Caco-2 (cell line): ENCODE results near the gene C1orf21. TPM values are rescaled to one million over a fixed set of nuclear protein-coding genes. Genes with fewer than 3 reads are reported as not detected.

ENCODE experiments used
- BruUV-seq: library from RNA; stranded (reverse); fragments of 400-500 nt; replicated peaks from 2 replicates; lab custom pipeline; 2021; lab: Mats Ljungman, UMichigan
- CTCF ChIA-PET: fragments of 300-600 bp; sonication (Branson Sonifier 250); formaldehyde crosslinking; loops from one replicate; lab custom pipeline; 2022; ENCODE audit warnings: antibody characterized with exemption; lab: Charles Lee
- POLR2A ChIA-PET: fragments of 300-600 bp; sonication (Branson Sonifier 250); formaldehyde crosslinking; loops from one replicate; lab custom pipeline; 2022; ENCODE audit warnings: antibody characterized with exemption; lab: Charles Lee
- DNase-seq, 2 experiments: peaks; one replicate each; pipeline versions ENCODE4 v3.0.0 to v3.0.0-alpha.2; 2020 to 2022
- H3K27me3 ChIP-seq: replicated peaks from 2 replicates; pipeline ENCODE4 v1.6.0; 2011; ENCODE audit warnings: low read length; ENCODE audit not compliant: control insufficient read depth, insufficient read depth
- H3K36me3 ChIP-seq: 2 replicates; pipeline ENCODE4 v1.5.1; 2011; ENCODE audit warnings: low read length; ENCODE audit not compliant: control insufficient read depth, insufficient read depth
- H3K4me1 ChIP-seq: fragments of 250-450 bp; sonication (Bioruptor Pico); 2 replicates; pipeline ENCODE4 v1.5.1; 2020; ENCODE audit warnings: mild to moderate bottlenecking
- H3K4me3 ChIP-seq: 2 replicates; pipeline ENCODE4 v1.5.1; 2011; ENCODE audit warnings: low read depth, mild to moderate bottlenecking, control low read depth, low read length
- H3K9me3 ChIP-seq: fragments of 250-450 bp; sonication (Bioruptor Pico); 2 replicates; pipeline ENCODE4 v1.5.1; 2020; ENCODE audit warnings: mild to moderate bottlenecking, moderate library complexity
- H3K27ac Mint-ChIP-seq: one replicate; pipeline ENCODE4 v1.8.0; 2022; ENCODE audit warnings: mixed read lengths; ENCODE audit not compliant: unreplicated experiment
- H3K27me3 Mint-ChIP-seq: one replicate; pipeline ENCODE4 v1.8.0; 2022; ENCODE audit warnings: mixed read lengths; ENCODE audit not compliant: insufficient read depth, unreplicated experiment
- H3K36me3 Mint-ChIP-seq: one replicate; pipeline ENCODE4 v1.8.0; 2022; ENCODE audit warnings: mild to moderate bottlenecking, mixed read lengths; ENCODE audit not compliant: insufficient read depth, unreplicated experiment
- H3K4me1 Mint-ChIP-seq: one replicate; pipeline ENCODE4 v1.8.0; 2022; ENCODE audit warnings: low read depth, mixed read lengths; ENCODE audit not compliant: unreplicated experiment
- H3K4me3 Mint-ChIP-seq: one replicate; pipeline ENCODE4 v1.8.0; 2022; ENCODE audit warnings: mild to moderate bottlenecking, moderate library complexity, mixed read lengths; ENCODE audit not compliant: unreplicated experiment
- H3K9me3 Mint-ChIP-seq: one replicate; pipeline ENCODE4 v1.8.0; 2022; ENCODE audit warnings: mixed read lengths; ENCODE audit not compliant: unreplicated experiment
- CTCF ChIP-seq, 2 experiments: fragments of 200-600 bp in 1 of 2; IDR thresholded peaks; 1 replicate in 1 of 2; 2 replicates in 1 of 2; pipeline versions ENCODE4 v1.5.1 to v1.8.0; 2011 to 2022; ENCODE audit warnings: antibody characterized with exemption in 1 of 2, control low read depth in 1 of 2, inconsistent platforms in 1 of 2, low read depth in 1 of 2, low read length in 1 of 2, mild to moderate bottlenecking in 1 of 2, moderate library complexity in 1 of 2; ENCODE audit not compliant: insufficient read depth in 1 of 2, severe bottlenecking in 1 of 2, unreplicated experiment in 1 of 2
- intact Hi-C: fragments of 100-400 bp; cut with micrococcal nuclease; formaldehyde crosslinking; loops from one replicate; pipeline ENCODE4 v1.10.0; 2022; ENCODE audit not compliant: unreplicated experiment
- total RNA-seq: library from RNA; stranded (reverse); gene quantifications from 2 replicates; pipeline ENCODE4 v1.2.3, GENCODE V29; 2022

The C1orf21 gene
- total RNA-seq, 1 experiment from 2014 or later = 0.82 TPM

- Mint-ChIP-seq H3K4me1 (peaks cover 15% of the 10 kb centered on the region), H3K9me3 (no peaks in the 10 kb centered on the region), H3K36me3 (no peaks in the 10 kb centered on the region), H3K27ac (no peak overlapping the region), H3K27me3 (peaks cover 8% of the 10 kb centered on the region), H3K4me3 (no peak overlapping the region)
- DNase-seq = no peak
- no peaks in the 10 kb centered on the region for H3K36me3 ChIP-seq
- no peak for TF ChIP-seq CTCF (IDR thresholded peaks at IDR 0.05; ENCODE audit: insufficient read depth in 1 of 2, low read depth in 1 of 2, low read length in 1 of 2, severe bottlenecking in 1 of 2, unreplicated experiment in 1 of 2)
- ChIA-PET POLR2A (no interaction called here), CTCF (no interaction called here)
- peaks cover 4% of the 10 kb centered on the region; the same call in 1 of the 2 replicates for H3K4me1 ChIP-seq
- intact Hi-C loops = no loop called here
- no TSS peak for BruUV-seq
- H3K27me3 ChIP-seq = no peaks in the 10 kb centered on the region
- no peak overlapping the region for H3K4me3 ChIP-seq
- no peaks in the 10 kb centered on the region for H3K9me3 ChIP-seq
Observed at GRCh38 chr1:184507165-184507564, 120.3 kb downstream of the C1orf21 start.

DNA sequence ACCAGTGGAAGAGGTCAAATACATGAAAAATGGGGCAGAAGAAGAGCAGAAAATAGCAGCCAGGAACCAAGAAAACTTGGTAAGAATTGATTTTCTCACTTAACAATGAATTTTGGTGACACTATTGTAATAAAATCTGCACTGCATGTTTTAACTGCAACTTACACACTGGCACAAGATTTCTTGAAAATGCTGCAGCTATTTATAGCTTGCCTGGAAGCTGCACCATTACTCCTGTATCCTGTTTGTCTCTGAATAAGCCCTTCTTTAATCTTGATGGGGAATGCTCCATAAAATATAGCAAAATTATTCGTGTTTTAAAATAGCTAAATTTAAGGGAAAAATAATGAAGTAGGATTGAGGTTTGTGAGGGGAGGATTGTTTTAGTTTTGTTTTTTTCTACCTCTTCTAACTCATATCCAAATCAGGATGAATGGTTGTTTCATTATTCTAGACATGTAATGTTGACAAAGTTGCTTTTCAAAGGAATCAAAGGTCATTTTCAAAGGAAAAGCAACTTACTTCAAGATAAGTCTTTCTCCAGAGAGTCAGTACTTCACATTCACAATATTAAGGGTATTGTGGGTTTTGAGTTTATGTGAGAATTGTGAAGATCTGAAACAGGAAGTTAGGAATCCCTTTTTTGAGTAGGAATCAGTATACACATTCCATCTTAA lies 120.9 kb downstream of the C1orf21 start:
- H3K9me3 ChIP-seq = no peaks in the 10 kb centered on the region
- no TSS peak for BruUV-seq
- peaks cover 8% of the 10 kb centered on the region for H3K27me3 Mint-ChIP-seq
- no peaks in the 10 kb centered on the region for H3K9me3 Mint-ChIP-seq
- H3K27ac Mint-ChIP-seq = no peak overlapping the region
- H3K4me3 ChIP-seq = no peak overlapping the region
- no peak overlapping the region for H3K4me3 Mint-ChIP-seq
- no peaks in the 10 kb centered on the region for H3K36me3 ChIP-seq
- intact Hi-C loops = no loop called here
- H3K4me1 Mint-ChIP-seq = peaks cover 15% of the 10 kb centered on the region
- H3K36me3 Mint-ChIP-seq = no peaks in the 10 kb centered on the region
- peaks cover 4% of the 10 kb centered on the region; the same call in 1 of the 2 replicates for H3K4me1 ChIP-seq
- POLR2A ChIA-PET = no interaction called here
- DNase-seq = no peak
- CTCF ChIA-PET = no interaction called here
- H3K27me3 ChIP-seq = no peaks in the 10 kb centered on the region
- no peak for TF ChIP-seq CTCF (IDR thresholded peaks at IDR 0.05; ENCODE audit: insufficient read depth in 1 of 2, low read depth in 1 of 2, low read length in 1 of 2, severe bottlenecking in 1 of 2, unreplicated experiment in 1 of 2)

- intact Hi-C loops = no loop called here
- TF ChIP-seq CTCF (IDR thresholded peaks at IDR 0.05; ENCODE audit: insufficient read depth in 1 of 2, low read depth in 1 of 2, low read length in 1 of 2, severe bottlenecking in 1 of 2, unreplicated experiment in 1 of 2) = no peak
- BruUV-seq = no TSS peak
- H3K9me3 Mint-ChIP-seq = no peaks in the 10 kb centered on the region
- ChIA-PET CTCF (no interaction called here), POLR2A (no interaction called here)
- H3K27me3 ChIP-seq = no peaks in the 10 kb centered on the region
- H3K27ac Mint-ChIP-seq = no peak overlapping the region
- H3K4me1 Mint-ChIP-seq = peaks cover 15% of the 10 kb centered on the region
- H3K4me1 ChIP-seq = peaks cover 4% of the 10 kb centered on the region; the same call in 1 of the 2 replicates
- no peaks in the 10 kb centered on the region for H3K9me3 ChIP-seq
- no peak overlapping the region for H3K4me3 Mint-ChIP-seq
- no peak overlapping the region for H3K4me3 ChIP-seq
- H3K27me3 Mint-ChIP-seq = peaks cover 4% of the 10 kb centered on the region
- H3K36me3 Mint-ChIP-seq = no peaks in the 10 kb centered on the region
- H3K36me3 ChIP-seq = no peaks in the 10 kb centered on the region
- no peak for DNase-seq
Observed at GRCh38 chr1:184509105-184509504, 122.3 kb downstream of the C1orf21 start.
